ENCODE measurements around the gene TMEM236.
A peak's percentile ranks its signal among the peaks of the same experiment; 100 is the strongest.

TMEM236 gene

DNA sequence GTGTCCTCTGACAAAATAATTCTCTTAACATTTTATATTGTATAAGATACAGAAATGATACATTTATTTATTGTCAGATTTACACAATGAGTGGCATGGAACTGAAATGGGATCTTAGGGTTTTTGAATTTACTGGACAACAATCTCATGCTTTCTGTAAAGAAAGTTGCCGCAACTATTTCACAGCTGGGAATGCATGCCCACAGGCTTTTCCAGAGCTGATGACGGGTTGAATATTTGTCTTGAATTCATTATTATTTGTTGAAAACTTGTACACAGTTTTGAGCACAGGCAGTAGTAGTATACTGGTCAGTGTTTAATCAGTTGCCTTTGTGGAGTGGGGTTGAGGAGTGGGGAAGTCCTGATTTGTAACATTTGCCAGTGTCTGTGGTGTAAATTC, 36.6 kb downstream of the TMEM236 start:
- no peak for DNase-seq

DNA sequence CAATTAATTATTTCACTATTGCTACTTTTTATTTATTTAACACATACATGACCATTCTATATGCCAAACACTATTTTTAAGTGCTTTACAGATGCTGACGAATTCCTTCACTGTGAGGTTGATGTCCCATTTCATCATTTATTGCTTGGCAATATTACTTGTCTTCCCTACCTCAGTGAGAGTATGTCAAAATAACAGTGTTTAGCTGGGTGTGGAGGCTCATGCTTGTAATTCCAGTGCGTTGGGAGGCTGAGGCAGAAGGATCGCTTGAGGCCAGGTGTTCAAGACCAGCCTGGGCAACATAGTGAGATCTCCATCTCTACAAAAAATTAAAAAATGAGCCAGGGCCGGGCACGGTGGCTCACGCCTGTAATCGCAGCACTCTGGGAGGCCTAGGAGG, 37.4 kb downstream of the TMEM236 start:
- DNase-seq: no peak

DNA sequence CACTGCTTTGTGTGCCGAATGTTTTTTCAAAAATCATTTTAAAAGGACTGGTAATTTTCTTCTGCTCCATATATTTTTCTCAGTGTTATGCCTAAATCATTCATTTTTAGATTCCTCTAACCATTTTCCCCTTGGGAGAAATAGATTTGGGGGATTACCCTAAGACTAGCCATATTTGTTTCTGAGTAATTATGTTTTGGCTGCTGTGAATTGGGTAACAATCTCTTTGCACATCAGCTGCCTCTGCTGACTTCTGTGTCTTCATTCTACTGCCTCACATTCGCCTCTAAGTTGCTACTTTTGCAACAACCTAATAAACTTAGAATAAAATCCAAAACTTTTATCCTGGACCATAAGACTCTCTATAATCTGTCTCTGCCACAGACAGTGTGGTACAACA, 38.6 kb downstream of the TMEM236 start:
- no peak for DNase-seq

DNA sequence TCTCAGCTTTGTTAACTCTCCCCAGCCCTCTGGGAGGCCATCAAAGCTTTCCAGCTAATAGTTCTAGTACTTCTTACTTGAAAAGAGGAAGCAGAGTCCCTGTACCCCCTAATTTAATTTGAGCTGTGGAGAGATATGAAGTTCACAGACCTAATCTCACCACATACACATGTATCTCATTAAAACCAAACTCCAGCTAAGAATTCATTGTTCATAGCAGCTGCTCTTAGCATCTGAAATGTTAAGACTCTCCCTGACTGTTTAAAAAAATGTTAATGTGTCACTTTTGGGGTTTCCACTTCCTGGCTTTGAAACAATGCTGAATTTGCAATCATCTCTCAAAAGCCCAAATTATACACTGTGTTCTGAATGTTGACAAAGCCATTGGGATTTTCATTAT, 41.0 kb downstream of the TMEM236 start:
- no peak for DNase-seq

DNA sequence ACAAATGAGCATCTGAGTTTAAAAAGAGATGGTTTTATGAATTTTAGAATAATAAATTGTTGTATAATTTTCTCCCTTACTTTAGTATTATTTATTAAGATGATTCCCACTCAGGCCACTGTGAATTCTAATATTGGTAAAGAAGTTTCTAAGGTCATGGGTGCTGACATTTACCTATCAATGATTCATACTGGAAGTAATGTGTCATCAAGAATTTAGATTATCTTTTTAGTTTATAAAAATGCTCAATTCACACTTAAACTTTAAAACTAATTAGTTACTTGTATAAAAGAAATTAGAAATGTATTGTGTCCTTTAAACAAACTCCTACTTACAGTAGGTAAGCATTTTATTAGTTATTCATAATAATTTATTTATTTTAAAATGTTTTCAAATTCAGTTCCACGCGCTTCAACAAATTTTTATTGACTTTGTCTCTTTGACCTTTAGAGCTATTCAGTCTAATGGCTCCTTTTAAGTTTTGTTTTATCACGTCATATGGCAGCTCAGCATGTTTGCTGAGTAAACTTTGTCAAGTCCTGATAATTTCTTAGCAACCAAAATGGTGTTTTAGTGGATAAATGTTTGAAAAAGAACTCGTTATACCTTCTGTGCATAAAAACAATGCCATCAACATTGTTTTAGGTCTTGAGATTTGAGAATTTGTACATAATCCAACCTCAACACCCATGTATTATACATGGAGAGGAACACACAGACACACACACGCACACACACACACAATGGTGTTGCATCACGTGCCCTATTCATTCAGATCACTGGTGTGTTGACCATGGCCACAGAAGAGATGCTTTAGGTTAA, 42.0 kb downstream of the TMEM236 start:
- DNase-seq: no peak

DNA sequence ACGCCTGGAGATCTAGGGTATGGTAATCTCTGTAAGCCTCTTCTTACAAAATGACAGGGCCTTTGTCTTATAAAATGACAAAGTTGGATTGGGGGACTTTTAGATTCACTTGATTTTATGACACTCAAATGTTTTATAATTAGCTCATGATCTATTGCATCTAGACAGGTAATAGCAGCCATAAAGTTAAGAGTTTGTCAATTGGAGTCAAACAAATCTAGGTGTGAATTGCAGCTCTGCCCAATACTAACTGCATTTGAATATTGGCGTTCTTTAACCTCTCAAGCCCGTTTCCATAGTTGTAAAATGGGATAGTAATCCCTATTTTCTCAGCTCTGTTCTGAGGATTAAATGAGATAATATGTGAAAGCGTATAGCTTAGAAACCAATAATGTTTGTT, 43.1 kb downstream of the TMEM236 start:
- no peak for DNase-seq

DNA sequence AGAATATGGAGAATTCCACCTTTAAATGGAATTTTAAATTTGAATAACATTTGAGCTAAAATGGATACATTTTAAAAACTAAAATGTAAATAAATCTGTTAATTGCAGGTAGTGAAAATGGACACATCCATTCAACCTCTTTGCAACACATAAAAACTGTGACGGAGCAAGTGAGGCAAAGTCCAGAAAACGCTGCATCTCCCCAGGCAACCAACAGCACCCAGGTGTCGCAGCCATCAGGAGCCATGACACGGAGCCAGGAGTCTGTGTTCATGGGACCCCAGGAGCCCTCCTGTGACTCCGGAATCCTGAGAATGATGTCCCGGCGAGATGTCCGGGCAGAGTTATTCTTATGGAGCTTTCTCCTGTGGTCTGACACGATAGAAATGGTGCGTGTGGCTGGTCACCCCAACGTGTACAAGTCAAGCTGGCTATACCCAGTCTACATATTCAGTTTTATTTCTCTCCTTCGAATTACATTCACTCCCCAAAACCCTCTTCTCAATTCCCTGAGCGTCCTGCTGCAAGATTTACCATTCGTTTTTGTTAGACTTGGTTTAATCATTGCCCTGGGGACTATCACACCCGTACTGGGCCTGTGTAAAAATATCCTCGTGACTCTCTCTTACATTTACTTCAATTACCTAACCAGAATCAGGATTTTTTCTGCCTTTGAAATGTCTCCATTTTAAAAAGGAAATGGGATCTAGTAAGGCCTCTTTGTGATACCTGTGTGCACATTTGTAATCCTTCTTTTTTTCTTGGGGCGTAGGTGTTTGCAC, 44.0 kb downstream of the TMEM236 start:
- DNase-seq: no peak

DNA sequence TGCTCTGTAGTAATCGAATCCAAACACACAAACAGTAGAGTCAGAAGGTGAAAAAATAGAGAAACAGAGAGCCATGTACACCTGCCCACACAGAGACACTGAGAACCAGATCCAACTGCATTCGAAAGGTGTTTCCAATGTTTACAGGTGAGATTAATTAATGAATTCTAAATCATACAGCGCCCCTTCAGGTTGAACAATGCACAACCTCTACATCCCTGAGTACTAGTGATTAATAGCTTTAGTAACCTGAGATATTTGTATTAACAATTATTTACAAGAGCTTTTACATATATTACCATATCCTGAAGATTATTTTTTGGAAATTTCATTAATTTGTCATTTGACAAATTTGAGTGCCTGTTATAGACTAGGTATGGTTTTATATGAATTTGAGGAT, 49.5 kb downstream of the TMEM236 start:
- DNase-seq: no peak

DNA sequence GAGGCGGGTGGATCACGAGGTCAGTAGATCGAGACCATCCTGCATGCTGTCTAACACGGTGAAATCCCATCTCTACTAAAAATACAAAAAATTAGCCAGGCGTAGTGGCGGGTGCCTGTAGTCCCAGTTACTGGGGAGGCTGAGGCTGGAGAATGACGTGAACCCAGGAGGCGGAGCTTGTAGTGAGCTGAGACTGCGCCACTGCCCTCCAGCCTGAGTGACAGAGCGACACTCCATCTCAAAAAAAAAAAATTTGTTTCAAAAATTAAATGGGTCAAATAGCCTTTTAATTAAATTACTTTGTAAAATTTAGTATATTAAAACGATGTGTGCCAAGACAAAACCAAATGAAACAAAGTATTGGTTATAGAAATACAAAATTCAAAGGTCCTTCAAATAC, 50.3 kb downstream of the TMEM236 start:
- DNase-seq: no peak

DNA sequence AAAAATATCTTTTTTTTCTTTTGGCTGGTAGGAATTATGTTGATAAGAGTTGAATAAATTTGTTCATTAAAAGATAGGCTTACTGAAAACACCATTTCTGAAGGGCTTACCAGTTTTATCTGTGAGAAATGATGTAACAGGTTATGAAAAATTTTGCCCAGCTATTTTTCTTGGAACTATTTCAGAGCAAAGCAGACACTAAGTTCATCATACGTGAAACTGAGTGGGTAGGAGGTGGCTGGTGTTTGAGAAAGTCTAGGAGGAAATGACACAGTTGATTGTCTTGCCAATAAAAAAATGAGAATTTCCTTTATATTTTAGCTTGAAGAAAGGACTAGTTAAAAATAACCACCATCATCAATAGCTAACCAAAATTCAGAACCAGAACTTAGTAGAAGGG, 51.0 kb downstream of the TMEM236 start:
- no peak for DNase-seq

DNA sequence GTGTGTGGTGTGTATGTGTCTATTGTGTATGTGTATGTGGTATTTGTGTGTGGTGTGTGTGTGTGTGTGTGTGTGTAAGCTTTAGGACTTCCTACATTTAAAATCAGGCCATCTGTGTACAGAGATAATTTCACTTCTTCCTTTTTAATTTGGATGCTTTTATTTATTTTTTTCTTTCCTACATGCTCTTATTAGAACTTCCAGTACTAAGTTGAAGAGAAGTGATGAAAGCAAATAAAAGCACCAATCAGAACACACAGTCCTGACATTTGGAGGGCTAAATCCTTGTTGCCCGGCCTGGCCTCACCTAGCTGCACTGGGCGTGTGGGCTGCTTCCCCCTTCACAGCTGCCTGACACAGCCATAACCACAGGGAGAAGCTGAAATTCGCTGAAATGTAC, 53.3 kb downstream of the TMEM236 start:
- peak; percentile 6 for DNase-seq

DNA sequence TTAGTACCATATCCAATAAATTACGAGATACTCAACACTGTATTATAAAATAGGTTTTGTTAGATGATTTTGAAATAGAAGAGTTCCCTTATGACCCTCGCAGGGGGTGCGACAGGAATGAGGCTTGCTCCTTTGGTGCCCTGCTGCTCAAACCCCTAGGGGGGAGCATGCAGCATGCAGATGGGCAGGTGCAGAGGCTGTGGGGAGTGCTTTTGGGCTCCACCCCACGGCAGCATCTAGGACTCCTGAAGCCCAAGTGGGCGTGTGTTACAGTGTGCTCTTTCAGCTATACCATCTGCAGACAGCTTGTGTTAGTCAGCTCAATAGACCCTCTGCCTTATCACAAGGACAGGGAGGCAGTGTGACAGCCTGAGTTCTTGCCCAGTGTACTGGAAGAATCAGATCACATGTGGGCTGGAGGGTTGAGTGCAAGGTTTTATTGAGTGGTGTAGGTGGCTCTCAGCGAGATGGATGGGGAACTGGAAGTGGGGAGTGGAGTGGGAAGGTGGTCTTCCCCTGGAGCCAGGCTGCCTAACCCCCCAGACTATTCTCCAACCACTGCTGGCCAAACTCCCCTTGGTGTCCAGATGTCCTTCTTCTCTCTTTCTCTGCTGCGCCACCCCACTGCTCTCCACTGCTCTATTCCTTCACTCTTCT, 54.0 kb downstream of the TMEM236 start:
- DNase-seq: peak; percentile 56

DNA sequence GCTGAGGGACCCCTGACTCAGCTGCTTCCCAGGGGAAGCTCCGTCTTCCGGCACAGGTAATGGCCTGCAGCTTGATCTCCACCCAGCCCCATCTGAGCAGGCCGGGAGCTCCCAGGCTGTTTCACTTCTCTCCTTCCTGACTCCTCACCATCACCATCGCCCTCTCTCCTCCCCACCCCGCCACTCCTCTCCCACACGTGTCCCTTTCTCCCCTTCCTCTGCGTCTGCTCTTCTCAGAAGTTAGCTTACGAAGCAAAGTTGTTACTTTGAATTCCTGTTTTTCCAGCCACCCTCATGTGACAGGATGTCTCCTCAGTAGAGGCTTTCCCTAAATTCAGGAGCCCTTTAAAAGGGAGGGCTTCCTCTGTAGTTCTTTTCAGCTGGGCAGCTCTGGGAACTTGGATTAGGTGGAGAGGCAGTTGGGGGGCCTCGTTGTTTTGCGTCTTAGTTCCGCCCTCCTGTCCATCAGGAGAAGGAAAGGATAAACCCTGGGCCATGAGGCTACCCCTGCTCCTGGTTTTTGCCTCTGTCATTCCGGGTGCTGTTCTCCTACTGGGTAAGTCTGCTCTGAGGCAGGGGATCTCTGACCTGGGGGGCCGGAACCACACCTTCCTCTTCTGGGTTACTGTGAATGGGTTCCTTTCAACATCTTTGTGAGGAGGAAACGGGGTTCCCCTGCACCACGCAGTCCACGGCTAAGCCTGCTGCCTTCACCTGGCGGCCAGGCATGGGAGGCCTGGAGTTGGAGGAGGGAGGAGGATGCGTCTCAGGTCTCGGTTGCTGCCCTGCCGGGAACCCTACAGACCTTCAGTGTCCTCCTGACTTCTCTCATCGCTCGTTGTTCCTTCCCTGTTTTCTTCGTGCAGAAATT, 57.2 kb downstream of the TMEM236 start, which contains the start of gene MRC1:
MRC1 (plus strand) TSS at position 378 of the 871 bp plus-strand sequence; CDS start at position 496, 118 bp downstream.
- DNase-seq: no peak

DNA sequence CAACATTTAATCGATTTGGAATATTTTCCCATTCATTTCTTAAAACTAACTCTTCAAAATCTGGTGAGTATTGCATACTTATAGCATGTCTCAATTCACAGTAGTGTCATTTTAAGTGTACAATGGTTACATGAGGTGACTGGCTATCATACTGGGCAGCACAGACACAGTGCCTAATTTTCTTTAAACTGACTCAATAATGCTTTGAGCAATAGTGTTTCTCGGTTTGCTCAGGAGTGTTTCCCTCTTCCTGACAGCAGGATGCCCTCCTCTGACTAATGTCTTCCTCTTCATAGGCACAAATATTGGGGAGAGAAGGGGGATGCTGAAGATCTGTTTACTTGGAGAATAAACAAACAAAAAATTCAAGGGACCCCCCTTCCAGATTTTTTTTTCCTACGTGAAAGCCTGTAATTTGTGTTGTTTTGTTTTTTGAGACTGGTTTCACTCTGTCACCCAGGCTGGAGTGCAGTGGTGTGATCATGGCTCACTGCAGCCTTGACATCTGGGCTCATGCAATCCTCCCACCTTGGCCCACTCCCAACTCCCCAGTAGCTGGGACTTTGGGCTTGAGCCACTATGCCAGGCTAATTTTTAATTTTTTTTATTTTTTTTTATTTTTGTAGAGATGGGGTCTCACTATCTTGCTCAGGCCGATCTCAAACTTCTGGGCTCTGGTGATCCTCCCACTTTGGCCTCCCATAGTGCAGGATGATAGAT, 59.3 kb downstream of the TMEM236 start:
- no peak for DNase-seq

DNA sequence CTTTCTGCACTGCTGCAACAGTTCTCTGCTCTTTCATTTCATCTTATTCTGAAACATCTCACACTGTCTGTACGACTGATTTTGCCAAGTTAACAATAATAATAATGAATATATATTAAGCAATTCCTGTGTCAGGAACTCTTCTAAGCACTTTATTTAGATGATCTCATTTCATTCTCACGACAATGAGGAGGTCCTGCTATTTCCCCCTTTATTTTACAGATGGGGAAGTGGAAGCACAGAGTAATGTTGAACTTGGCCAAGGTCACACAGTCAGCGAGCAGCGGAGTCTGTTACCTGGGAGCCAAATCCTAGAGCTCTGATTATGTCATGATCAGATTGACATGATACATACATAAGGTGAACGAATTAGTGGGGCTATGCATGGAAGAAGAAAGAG, 63.0 kb downstream of the TMEM236 start:
- no peak for DNase-seq

DNA sequence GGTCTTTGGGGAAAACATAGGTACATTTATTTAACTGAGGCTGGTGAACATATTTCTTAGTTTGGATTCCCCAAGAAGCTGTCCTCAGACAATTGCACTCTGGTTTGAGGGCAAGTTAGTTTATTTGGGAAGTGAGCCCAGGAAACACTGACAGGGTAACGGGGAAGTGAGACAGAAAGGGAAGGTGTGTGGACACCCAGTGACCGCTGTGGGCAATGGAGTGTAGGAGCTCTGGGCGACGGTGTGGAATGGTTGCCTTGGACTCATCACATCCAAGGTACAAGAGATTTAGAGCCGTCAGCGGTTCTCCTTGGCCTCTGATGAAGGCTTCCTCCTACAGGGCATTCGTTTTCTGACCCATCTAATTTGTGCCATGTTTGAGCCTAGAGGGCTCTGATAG, 64.2 kb downstream of the TMEM236 start:
- DNase-seq: no peak

DNA sequence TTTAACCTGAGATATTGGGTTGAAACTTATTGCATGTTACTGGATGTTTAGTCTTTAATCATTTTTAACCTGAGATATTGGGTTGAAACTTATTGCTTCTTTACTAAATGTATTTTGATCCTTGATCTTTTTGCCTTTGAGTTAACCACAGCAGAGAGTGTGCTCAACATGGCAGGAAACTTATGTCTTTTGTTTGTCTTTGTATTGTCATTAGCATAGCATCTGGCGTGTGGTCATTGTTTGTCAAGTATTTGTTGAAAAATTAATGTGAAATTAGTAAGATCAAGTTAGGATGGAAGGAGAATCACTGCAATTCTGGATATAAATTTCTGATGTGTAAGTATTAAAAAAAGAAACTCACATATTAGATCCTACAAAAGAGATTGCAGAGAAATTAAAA, 65.3 kb downstream of the TMEM236 start:
- no peak for DNase-seq

DNA sequence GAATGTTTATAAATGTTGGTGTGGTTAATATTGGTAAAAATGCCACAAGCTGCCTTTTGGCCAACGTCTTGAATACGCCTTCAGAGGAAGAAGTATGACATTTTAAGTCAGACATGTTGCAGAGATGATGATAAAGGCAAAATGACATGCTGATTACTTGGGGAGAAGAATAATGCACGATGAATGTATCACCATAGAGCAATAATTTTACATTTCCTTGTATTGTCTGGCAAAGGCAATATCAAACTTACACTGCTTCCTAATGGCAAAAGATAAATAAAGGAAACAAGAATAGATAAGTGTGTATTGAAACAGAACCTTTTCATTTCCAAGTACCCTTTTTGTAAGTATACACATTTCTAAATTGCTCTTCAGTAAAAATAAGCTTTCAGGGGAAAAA, 65.8 kb downstream of the TMEM236 start:
- DNase-seq: no peak

DNA sequence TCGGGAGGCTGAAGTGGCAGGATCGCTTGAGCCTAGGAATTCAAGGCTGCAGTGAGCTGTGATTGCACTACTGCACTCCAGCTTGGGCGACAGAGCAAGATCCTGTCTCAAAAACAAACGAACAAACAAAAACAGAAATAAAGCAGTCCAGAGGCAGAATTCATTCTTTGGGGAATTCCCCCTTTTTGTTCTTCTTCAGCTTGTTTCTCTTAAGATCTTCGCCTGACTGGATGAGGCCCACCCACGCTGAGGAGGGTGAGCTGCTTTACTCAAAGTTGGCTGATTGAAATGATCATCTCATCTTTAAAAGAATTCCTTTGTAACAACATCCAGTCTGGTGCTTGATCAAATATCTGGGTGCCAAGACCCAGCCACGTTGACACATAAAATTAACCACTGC, 67.8 kb downstream of the TMEM236 start:
- DNase-seq: no peak

DNA sequence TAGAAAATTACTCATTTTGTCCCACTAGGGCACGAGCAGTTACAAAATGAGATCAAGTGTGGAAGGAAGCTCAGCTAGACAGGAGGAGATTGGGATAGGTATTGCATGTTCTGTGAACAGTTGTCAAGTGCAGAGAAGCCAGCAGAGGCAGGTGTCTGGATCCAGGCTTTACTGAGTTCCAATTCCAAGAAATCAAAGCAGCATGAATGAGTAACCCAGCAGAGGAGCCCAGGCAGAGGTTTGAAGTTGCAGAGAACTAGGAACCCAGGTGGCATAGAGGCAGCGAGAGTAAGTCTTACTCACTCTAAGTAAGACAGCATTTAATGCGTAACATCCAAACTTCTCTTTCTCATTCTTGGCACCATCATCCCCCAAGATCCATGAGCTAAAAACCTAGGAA, 68.9 kb downstream of the TMEM236 start:
- DNase-seq: no peak

DNA sequence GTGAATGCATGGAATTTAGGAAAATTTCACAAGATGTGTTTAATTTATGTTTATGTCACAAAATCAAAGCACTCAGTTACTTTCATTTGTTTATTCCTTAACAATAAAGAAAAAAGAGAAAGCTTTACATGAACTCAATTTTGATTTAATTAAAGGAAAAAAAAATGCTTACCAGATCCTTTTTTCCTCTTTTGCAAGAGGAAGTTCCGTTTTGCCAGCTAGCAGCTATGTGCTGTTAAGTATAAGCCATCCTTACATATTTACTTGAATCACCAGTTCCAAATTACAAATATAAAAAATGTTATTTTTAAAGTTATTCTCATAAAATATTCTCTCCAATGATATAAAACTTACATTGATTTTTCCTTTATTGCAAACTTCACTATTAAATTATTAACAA, 69.9 kb downstream of the TMEM236 start:
- DNase-seq: no peak

DNA sequence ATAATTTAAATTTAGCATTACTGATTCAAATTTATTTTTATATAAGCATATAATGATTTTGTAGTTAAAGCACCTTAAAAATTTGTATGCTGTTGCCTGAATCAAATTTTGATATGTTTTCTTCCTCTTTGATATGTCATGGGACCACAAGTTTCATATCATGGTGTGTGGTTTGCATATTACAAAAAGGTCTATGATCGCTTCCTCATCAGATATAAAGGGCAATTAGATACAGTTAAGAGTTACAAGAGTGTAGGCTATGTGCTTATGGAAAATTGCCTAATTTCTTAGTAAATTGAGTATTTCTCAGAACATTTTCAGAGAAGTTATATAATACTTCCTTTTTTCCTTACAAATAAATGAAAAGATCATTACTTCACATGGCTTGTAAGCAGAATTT, 79.3 kb downstream of the TMEM236 start:
- no peak for DNase-seq
